Neural progenitor cell (in vitro differentiated cells): ENCODE measurements around the gene SOBP. TPM values are rescaled to one million over a fixed set of nuclear protein-coding genes. Genes with fewer than 3 reads are reported as not detected.
A peak's percentile ranks its signal among the peaks of the same experiment; 100 is the strongest.

Experiments used
- DNase-seq: peaks from one replicate; pipeline ENCODE4 v3.0.0-alpha.2; 2016; ENCODE audit warnings: low spot score
- H2AFZ ChIP-seq: fragments of 200-600 bp; sonication (generic); replicated peaks from 2 replicates; pipeline ENCODE4 v1.6.1; 2016; ENCODE audit warnings: antibody characterized with exemption
- H3F3A ChIP-seq: fragments of 200-600 bp; sonication (generic); 2 replicates; pipeline ENCODE4 v1.6.1; 2016; ENCODE audit warnings: antibody characterized with exemption, low read depth
- H3K27ac ChIP-seq: fragments of 200-600 bp; sonication (generic); 2 replicates; pipeline ENCODE4 v1.5.1; 2016; ENCODE audit warnings: mild to moderate bottlenecking
- H3K27me3 ChIP-seq: fragments of 200-600 bp; sonication (generic); 2 replicates; pipeline ENCODE4 v1.6.1; 2016; ENCODE audit warnings: mild to moderate bottlenecking, moderate library complexity
- H3K36me3 ChIP-seq: fragments of 200-600 bp; sonication (generic); 2 replicates; pipeline ENCODE4 v1.5.1; 2016
- H3K4me1 ChIP-seq: fragments of 200-600 bp; sonication (generic); 2 replicates; pipeline ENCODE4 v1.6.1; 2016; ENCODE audit warnings: mixed run types
- H3K4me2 ChIP-seq: fragments of 200-600 bp; sonication (generic); 2 replicates; pipeline ENCODE4 v1.6.1; 2016
- H3K4me3 ChIP-seq: fragments of 200-600 bp; sonication (generic); 2 replicates; pipeline ENCODE4 v1.5.1; 2016
- H3K79me2 ChIP-seq: fragments of 200-600 bp; sonication (generic); 2 replicates; pipeline ENCODE4 v1.6.1; 2016; ENCODE audit warnings: low read depth
- H3K9ac ChIP-seq: fragments of 200-600 bp; sonication (generic); 2 replicates; pipeline ENCODE4 v1.6.1; 2016
- H3K9me3 ChIP-seq: fragments of 200-600 bp; sonication (generic); 2 replicates; pipeline ENCODE4 v1.5.1; 2016; ENCODE audit warnings: low read depth
- H4K20me1 ChIP-seq: fragments of 200-600 bp; sonication (generic); 2 replicates; pipeline ENCODE4 v1.6.1; 2016; ENCODE audit warnings: low read depth
- H3K27ac Mint-ChIP-seq: 3 replicates; pipeline ENCODE4 v1.8.0; 2021; ENCODE audit warnings: mixed read lengths
- H3K27me3 Mint-ChIP-seq: 2 replicates; pipeline ENCODE4 v1.8.0; 2022; ENCODE audit warnings: low read depth, mild to moderate bottlenecking, inconsistent platforms, moderate library complexity, mixed read lengths; ENCODE audit not compliant: insufficient read depth
- H3K36me3 Mint-ChIP-seq: 3 replicates; pipeline ENCODE4 v1.8.0; 2021; ENCODE audit warnings: mixed read lengths
- H3K4me1 Mint-ChIP-seq: 3 replicates; pipeline ENCODE4 v1.8.0; 2021; ENCODE audit warnings: mixed read lengths
- H3K4me3 Mint-ChIP-seq: 3 replicates; pipeline ENCODE4 v1.8.0; 2021; ENCODE audit warnings: mild to moderate bottlenecking, moderate library complexity, mixed read lengths
- H3K9me3 Mint-ChIP-seq: 3 replicates; pipeline ENCODE4 v1.8.0; 2020; ENCODE audit warnings: mixed read lengths
- EZH2 ChIP-seq: fragments of 200-600 bp; sonication (generic); IDR thresholded peaks from 2 replicates; pipeline ENCODE4 v1.6.1; 2017; ENCODE audit warnings: antibody characterized with exemption, mild to moderate bottlenecking, moderate library complexity
- EZH2phosphoT487 ChIP-seq: fragments of 200-600 bp; sonication (generic); IDR thresholded peaks from 2 replicates; pipeline ENCODE4 v1.6.1; 2017; ENCODE audit warnings: antibody characterized with exemption
- total RNA-seq: library from RNA; depleted of rRNA; stranded (reverse); fragments of >200 nt; gene quantifications from 2 replicates; pipeline ENCODE4 v1.2.3, GENCODE V29; 2015; ENCODE audit warnings: low replicate concordance
- TF ChIP-seq, protein P1 (sequence below): fragments of 200-600 bp; sonication (generic); IDR thresholded peaks from 2 replicates; pipeline ENCODE4 v1.5.1; 2017; ENCODE audit warnings: antibody characterized with exemption, mild to moderate bottlenecking

The SOBP gene
- total RNA-seq, 1 donor from 2014 or later = 12.6 TPM

DNA sequence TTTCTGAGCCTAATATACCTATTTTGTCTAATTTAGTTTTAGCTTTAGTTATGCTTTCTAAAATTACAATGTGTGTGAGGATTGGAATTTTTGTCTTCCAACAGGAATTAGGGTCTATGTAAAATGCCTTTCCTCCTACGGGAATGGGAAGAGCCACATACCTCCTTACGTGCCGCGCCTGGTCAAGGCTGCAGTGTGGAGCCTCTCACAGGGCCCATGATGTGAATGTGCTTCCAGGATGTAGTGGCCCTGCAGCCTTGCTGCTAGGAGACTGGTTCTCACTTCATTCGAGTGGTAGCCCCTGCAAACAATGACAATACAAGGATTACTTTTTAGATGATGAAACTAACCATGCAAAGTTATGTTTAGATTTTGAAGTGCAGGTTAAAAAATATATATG, 110.2 kb downstream of the SOBP start:
- Histone ChIP-seq H3K9ac (no peak overlapping the region), H2AFZ (no peak overlapping the region), H3K9me3 (no peaks in the 10 kb centered on the region), H3K27me3 (no peaks in the 10 kb centered on the region), H3K27ac (no peak overlapping the region), H4K20me1 (peaks cover 35% of the 10 kb centered on the region), H3K4me2 (peak overlapping the region; percentile 42), H3K4me1 (peaks cover 58% of the 10 kb centered on the region), H3K79me2 (no peaks in the 10 kb centered on the region), H3K36me3 (no peaks in the 10 kb centered on the region), H3F3A (peaks cover 32% of the 10 kb centered on the region), H3K4me3 (no peak overlapping the region)
- peaks cover 2% of the 10 kb centered on the region for H3K27me3 Mint-ChIP-seq
- H3K4me1 Mint-ChIP-seq = peaks cover 73% of the 10 kb centered on the region
- TF ChIP-seq EZH2phosphoT487 = no peak
- TF ChIP-seq, protein P1, sequence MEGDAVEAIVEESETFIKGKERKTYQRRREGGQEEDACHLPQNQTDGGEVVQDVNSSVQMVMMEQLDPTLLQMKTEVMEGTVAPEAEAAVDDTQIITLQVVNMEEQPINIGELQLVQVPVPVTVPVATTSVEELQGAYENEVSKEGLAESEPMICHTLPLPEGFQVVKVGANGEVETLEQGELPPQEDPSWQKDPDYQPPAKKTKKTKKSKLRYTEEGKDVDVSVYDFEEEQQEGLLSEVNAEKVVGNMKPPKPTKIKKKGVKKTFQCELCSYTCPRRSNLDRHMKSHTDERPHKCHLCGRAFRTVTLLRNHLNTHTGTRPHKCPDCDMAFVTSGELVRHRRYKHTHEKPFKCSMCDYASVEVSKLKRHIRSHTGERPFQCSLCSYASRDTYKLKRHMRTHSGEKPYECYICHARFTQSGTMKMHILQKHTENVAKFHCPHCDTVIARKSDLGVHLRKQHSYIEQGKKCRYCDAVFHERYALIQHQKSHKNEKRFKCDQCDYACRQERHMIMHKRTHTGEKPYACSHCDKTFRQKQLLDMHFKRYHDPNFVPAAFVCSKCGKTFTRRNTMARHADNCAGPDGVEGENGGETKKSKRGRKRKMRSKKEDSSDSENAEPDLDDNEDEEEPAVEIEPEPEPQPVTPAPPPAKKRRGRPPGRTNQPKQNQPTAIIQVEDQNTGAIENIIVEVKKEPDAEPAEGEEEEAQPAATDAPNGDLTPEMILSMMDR = no peak
- TF ChIP-seq EZH2 = no peak
- no peak overlapping the region for H3K4me3 Mint-ChIP-seq
- DNase-seq = peak; percentile 56
- H3K9me3 Mint-ChIP-seq = no peaks in the 10 kb centered on the region
- peaks cover 8% of the 10 kb centered on the region for H3K36me3 Mint-ChIP-seq
- peak overlapping the region; percentile 82 for H3K27ac Mint-ChIP-seq

DNA sequence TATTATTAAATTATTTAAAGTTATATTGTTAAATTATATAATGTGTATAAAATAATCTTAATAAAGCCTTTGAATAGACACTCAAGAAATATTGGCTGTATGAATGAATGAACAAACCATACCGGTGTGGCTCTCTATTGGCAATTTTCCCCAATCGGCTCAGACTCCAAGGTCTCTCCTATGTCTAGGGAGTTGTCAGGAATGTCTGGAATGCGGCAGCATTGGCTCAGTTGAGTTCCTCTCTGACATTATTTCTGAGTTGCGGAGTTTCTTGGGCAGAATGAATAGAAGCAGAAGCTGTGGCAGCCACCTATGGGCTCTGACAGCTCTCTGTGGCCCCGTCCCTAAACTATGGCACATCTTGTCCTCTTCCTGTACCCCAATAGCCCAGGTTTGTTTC, 111.0 kb downstream of the SOBP start:
- Histone ChIP-seq H4K20me1 (peaks cover 41% of the 10 kb centered on the region), H3K36me3 (no peaks in the 10 kb centered on the region), H3K27ac (no peak overlapping the region), H3K4me3 (no peak overlapping the region), H3K4me1 (peaks cover 65% of the 10 kb centered on the region), H3F3A (peaks cover 39% of the 10 kb centered on the region), H3K9ac (no peak overlapping the region), H3K79me2 (no peaks in the 10 kb centered on the region), H3K4me2 (peak overlapping the region; percentile 42), H3K9me3 (no peaks in the 10 kb centered on the region), H3K27me3 (no peaks in the 10 kb centered on the region), H2AFZ (no peak overlapping the region)
- Mint-ChIP-seq H3K9me3 (no peaks in the 10 kb centered on the region), H3K36me3 (peaks cover 8% of the 10 kb centered on the region), H3K27ac (peak overlapping the region; percentile 28), H3K4me1 (peaks cover 81% of the 10 kb centered on the region), H3K27me3 (peaks cover 2% of the 10 kb centered on the region), H3K4me3 (peak overlapping the region; percentile 10)
- peak; percentile 79 for DNase-seq
- TF ChIP-seq, protein P1 = no peak
- TF ChIP-seq EZH2phosphoT487 = no peak
- TF ChIP-seq EZH2 = no peak

DNA sequence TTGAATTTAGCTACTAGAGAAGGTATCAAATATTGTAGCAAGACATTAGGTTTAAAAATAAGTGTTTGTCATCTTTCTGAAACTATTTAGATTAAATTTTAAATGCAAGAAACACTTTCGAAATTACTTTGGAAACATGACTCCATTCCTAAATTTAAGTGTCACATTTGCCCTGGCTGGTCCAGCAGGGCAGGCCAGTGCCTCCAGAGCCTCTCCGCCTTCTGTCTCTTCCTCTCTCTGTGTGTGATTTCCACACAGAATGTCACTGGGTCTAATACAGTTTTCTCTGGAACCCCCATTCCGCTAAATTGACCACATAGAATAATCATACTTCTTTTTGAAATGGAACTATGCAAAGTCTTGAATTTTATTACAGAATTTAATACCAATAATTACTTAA, 111.5 kb downstream of the SOBP start:
- Histone ChIP-seq H3K79me2 (no peaks in the 10 kb centered on the region), H3K4me3 (no peak overlapping the region), H4K20me1 (peaks cover 45% of the 10 kb centered on the region), H3K4me1 (peaks cover 69% of the 10 kb centered on the region), H3K9me3 (no peaks in the 10 kb centered on the region), H2AFZ (no peak overlapping the region), H3F3A (peaks cover 41% of the 10 kb centered on the region), H3K36me3 (no peaks in the 10 kb centered on the region), H3K27me3 (no peaks in the 10 kb centered on the region), H3K9ac (no peak overlapping the region), H3K4me2 (peak overlapping the region; percentile 42), H3K27ac (no peak overlapping the region)
- Mint-ChIP-seq H3K36me3 (peaks cover 5% of the 10 kb centered on the region), H3K4me1 (peaks cover 82% of the 10 kb centered on the region), H3K27me3 (peaks cover 2% of the 10 kb centered on the region), H3K4me3 (peak overlapping the region; percentile 10), H3K9me3 (no peaks in the 10 kb centered on the region), H3K27ac (peak overlapping the region; percentile 28)
- DNase-seq = no peak
- TF ChIP-seq EZH2phosphoT487 = no peak
- TF ChIP-seq, protein P1 = no peak
- no peak for TF ChIP-seq EZH2
